ENCODE results near the gene SFN.

DNA sequence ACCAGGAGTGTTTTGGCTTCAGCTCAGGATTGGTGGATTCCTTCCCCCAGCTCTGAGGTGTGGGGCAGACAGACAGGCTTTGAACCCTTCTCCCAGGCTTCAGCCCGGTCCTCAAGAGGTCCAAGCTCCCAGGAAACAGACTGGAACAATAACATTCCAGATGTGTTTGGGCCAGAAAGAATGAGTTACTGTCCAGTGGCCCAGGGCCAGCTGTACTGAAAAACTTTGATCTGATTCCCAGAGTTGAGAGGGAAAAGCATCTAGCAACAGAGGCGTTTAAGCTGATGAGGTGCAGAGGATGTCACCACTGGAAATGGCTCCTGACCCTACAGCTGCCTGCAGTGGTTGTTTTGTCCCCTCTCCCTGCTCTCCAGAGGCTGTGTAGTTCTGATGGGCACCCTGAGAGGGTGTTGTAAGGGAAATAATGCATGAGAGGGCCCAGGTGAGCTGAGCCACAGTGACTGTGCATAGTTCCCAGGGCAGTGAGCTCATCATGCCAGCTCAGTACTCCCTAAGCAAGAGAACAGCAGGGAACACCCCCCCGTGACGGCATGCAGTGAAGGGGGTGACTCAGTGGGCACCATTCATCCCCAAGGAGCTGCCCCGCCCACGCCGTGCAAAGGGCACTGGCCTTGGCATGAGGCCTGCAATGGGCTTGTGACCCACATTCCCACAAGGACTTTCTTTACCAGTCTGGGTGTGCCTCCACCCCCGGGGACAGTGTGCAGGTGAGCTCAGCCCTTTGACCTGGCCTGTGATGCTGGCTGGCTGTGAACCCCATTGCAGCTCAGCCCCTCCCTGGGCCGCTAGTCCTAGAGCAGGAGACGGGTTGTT, 13.8 kb upstream of the SFN start:
- no peak for TF ChIP-seq EP300 (IDR thresholded peaks at IDR 0.05)
- TF ChIP-seq, protein P1, sequence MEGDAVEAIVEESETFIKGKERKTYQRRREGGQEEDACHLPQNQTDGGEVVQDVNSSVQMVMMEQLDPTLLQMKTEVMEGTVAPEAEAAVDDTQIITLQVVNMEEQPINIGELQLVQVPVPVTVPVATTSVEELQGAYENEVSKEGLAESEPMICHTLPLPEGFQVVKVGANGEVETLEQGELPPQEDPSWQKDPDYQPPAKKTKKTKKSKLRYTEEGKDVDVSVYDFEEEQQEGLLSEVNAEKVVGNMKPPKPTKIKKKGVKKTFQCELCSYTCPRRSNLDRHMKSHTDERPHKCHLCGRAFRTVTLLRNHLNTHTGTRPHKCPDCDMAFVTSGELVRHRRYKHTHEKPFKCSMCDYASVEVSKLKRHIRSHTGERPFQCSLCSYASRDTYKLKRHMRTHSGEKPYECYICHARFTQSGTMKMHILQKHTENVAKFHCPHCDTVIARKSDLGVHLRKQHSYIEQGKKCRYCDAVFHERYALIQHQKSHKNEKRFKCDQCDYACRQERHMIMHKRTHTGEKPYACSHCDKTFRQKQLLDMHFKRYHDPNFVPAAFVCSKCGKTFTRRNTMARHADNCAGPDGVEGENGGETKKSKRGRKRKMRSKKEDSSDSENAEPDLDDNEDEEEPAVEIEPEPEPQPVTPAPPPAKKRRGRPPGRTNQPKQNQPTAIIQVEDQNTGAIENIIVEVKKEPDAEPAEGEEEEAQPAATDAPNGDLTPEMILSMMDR (IDR thresholded peaks at IDR 0.05) = no peak
- TF ChIP-seq POLR2A (IDR thresholded peaks at IDR 0.05) = no peak

Data from sigmoid colon (tissue), 4 donors.